Globus pallidus (tissue), 1 donor: ENCODE results near the gene DMP1.
"Not testable (repeated sequence)": the region's sequence is repeated elsewhere in the genome, so short reads cannot be mapped to it uniquely, and the experiment has no call there.

Source experiments
- DNase-seq: peaks from one replicate; pipeline ENCODE4 v3.0.0-alpha.2; 2015; ENCODE audit warnings: low spot score

The DMP1 gene

DNA sequence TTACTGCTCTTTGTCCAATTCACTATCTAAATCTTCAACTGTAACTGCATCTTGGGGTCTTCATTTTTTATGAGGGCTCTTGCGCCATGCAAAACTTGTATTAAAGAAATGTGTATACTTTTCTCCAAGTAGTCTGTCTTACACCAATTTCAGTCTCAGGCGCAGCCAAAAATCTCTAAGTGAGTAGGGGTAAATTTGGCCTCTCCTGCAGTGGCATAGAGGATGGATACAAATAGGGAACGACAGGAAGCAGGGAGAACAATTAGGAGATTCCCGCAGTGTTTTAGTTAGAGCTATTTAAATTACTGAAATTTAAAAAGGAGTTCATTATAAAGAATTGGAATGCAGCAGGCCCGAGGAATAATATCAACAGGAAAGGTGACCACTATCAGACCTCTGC is 30.2 kb downstream of the DMP1 start:
- DNase-seq = no peak

DNA sequence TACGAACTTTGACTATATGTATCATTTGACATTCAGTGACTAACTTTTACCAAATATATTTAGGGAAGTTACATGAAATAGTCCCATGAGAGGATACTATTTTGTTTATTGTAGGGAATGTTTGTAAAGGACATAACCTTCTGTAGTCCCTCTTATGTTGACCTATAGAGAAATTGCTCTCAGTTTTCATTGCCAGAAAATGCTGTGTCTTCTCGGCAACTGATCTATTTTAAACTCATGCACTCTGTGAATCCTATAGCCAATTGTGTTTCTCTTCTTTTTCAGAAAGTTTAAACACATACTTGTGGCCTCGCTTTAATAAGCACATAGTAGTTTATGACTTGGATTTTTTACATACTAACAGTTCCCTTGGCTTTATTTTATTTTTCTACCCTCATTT is 38.2 kb downstream of the DMP1 start:
- DNase-seq = no peak

DNA sequence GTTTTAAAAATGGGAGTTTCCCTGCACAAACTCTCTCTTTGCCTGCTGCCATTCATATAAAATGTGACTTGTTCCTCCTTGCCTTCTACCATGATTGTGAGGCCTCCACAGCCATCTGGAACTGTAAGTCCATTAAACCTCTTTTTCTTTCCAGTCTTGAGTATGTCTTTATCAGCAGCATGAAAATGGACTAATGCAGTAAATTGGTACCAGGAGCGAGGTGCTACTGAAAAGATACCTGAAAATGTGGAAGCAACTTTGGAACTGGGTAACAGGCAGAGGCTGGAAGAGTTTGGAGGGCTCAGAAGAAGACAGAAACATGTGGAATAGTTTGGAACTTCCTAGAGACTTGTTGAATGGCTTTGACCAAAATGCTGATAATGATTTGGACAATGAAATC is 40.9 kb downstream of the DMP1 start:
- DNase-seq = not testable (repeated sequence)

DNA sequence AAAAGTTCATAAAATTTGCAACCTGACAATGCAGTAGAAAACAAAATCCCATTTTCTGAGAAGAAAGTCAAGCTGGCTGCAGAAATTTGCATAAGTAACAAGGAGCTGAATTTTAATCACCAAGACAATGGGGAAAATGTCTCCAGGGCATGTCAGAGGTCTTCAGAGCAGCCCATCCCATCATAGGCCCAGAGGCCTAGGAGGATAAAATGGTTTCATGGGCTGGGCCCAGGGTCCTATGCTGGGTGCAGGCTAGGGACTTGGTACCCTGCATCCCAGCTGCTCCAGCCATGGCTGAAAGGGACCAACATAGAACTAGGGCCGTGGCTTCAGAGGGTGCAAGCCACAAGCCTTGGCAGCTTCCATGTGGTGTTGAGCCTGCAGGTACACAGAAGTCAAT is 42.0 kb downstream of the DMP1 start:
- DNase-seq = not testable (repeated sequence)

DNA sequence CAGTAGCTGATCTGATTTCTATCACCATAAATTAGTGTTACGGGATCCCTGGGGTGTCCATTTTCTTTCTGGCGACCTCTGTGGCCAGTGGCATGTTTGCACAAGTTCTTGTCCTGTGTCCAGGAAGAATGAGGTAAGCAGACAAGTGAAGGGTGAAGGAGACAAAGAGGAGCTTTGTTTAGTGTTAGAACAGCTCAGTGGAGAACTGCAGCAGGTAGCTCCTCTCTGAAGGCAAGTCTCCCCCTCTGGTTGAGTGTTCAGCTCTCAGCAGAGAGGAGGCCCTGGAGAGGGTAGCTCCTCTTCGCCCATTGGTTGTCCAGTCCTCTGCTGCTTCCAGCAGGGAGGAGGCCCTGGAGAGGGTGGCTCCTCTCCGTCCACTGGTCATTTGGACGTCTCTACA is 47.2 kb downstream of the DMP1 start:
- no peak for DNase-seq

DNA sequence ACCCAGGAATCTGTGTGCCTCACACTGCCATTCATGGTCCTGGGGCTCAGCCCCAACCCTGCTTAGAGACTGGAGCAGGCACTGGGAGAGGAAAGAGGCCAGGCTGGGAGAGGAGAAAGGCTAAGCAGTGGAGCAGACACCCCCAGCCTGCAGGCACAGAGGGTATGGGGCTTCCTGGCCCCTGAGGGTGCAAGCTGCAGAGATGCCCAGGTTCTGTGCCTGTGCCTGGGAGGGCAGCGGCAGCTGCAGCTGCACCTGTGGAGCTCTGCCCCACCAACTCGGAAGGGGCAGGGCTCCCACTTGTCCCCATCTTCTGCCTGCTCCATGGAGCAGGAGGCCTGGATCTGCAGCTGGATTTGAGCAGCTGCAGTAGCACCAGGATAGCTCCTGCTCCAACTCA is 47.9 kb downstream of the DMP1 start:
- no peak for DNase-seq

DNA sequence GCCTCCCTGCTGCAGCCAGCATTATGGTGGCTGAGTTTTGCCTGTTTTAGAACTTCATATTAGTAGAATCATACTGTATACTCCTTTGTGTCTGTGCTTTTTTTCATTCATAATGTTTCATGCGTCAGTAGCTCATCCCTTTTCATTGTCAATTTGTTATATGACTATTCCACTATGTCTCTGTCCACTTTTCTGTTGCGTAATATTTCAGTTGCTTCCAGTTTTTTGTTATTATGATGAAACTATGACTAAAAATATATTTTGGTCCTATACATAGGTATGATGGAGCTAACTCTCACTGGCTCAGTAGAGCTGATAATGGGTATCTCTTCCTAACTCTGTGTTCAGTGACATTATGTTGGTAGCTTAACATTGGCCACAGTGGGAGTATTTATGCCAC is 48.3 kb downstream of the DMP1 start:
- no peak for DNase-seq

DNA sequence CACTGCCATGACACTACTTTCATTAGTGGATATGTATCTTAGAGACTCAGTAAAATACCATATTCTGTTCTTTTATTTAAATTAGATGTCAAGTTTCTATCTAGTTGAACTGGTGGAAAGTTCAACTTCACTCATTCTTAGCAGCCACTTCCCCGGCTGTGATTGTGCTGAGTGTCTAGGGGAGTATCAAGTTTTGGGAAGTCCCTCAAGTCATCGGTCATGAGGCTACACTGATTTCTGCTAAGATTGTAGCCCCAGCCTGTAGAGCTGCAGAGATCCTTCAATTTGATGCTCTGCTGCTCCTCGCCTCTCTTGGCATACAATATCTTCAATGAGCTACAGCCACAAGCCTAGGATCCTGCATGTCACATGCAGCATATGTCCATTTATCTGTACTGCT is 53.9 kb downstream of the DMP1 start:
- no peak for DNase-seq

DNA sequence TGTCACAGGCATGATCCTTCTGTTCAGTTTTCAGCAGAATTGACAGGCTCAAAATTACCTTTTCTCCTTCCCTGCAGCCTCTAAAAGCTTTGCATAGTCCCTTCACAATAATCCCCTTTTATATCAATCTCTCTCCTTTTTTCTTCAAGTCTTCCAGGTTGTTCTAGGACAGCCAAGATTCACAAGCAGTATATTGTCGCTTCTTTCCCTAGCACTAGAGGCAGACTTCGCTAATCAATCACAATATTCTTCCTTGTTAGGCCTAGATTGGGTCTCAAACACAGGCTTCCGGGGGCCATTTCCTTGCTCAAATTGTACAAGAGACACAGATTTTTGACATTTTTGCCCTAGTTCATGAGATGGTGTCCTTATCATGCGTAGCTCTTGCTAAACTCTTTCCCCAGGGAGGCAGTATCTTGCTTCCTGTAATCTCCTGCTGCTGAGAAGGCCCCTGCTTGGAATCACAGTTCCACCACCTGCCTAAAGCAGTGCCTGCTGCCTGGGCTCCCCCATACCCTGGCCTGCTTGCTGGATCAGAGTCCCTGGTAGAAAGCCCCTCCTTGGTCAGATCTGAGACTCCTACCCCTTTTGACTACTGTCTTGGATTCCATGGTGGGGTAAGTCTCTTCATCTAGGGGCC is 57.3 kb downstream of the DMP1 start:
- DNase-seq = no peak
